ENCODE measurements around the gene FPR2.

The FPR2 gene

DNA sequence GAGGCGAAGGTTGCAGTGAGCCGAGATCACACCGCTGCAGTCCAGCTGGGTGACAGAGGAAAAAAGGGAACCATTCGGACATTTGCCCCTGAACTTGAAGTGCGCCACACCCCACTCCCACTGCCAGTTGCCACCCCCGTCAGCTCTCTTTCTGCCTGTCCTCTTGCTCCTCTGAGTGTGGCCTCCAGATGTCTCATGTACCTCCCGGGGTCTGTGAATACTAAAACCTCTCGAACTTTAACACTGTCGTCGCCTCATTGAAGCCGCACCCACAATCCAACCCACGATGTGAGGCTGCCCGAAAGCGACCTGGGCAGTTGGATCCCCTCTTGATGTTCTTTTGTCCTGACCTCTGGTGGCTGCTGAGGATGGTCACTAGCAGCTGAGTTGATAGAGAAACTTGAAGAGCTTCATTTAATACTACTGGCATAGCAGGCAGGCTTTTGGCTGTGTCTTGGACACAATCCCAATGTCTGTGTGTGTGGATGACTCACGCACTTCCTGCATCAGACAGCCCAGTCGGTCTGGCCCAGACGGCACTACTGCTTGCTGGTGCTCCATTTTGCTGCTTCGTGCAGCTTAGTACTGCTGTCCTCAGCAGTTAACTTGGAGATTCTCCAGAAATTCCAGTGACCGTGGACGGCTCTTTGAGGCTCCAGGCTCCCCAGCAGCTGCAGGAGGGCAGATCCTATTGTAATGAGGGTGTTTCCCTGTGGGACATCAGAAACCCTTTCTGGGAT is 38.2 kb downstream of the FPR2 start:
- H3K9me3 ChIP-seq (ENCODE audit: severe bottlenecking): no peaks in the 10 kb centered on the region
- peak overlapping the region; percentile 53 for H3K27ac ChIP-seq (ENCODE audit: poor library complexity, severe bottlenecking)

DNA sequence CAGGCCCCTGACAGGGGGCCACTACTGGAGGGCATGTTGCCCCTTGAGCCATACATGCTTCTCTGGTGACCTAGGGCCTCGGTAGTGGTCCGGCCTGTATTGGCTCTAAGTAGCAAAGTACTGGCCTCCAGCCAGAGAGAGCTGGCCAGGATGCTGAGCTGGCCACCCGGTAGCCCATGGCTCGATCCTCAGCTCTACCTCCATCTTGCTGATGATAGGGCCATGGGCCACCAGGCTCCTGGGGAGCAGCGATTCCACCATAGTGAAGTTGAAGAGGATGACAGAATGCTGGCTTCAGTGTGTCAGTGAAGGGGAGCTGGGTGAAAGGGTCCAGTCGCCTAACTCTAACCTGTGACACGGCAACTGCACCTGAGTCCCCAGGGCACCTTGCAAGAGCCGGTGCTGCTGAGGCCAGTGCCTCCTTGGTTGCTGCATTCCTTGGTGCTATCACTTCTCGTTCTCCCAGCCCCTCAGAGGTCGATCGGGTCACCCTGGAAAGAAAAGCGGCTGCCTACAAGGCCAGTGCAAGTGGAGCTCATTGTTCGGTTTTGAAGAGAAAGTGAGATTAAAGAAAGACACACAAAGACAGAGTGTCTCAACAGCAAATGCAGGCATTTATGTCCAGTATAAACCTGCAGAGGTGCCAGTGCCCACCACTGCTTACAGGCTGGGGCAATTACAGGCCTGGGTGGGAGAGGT is 38.9 kb downstream of the FPR2 start:
- Histone ChIP-seq H3K27me3 (ENCODE audit: insufficient read depth, poor library complexity, severe bottlenecking) (no peaks in the 10 kb centered on the region), H3K4me1 (ENCODE audit: insufficient read depth, poor library complexity, severe bottlenecking) (no peaks in the 10 kb centered on the region), H3K36me3 (ENCODE audit: low read depth) (no peaks in the 10 kb centered on the region), H3K9me3 (ENCODE audit: severe bottlenecking) (no peaks in the 10 kb centered on the region), H3K27ac (ENCODE audit: poor library complexity, severe bottlenecking) (peak overlapping the region; percentile 53), H3K4me3 (ENCODE audit: severe bottlenecking) (no peak overlapping the region)
- ATAC-seq (ENCODE audit: low read depth) (no peak), DNase-seq (ENCODE audit: low spot score) (no peak)
- TF ChIP-seq, protein P1, sequence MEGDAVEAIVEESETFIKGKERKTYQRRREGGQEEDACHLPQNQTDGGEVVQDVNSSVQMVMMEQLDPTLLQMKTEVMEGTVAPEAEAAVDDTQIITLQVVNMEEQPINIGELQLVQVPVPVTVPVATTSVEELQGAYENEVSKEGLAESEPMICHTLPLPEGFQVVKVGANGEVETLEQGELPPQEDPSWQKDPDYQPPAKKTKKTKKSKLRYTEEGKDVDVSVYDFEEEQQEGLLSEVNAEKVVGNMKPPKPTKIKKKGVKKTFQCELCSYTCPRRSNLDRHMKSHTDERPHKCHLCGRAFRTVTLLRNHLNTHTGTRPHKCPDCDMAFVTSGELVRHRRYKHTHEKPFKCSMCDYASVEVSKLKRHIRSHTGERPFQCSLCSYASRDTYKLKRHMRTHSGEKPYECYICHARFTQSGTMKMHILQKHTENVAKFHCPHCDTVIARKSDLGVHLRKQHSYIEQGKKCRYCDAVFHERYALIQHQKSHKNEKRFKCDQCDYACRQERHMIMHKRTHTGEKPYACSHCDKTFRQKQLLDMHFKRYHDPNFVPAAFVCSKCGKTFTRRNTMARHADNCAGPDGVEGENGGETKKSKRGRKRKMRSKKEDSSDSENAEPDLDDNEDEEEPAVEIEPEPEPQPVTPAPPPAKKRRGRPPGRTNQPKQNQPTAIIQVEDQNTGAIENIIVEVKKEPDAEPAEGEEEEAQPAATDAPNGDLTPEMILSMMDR (IDR thresholded peaks at IDR 0.05; ENCODE audit: poor library complexity, severe bottlenecking): no peak

More for the DNA sequence above, 38.2 kb downstream of the FPR2 start:
- TF ChIP-seq, protein P1 (IDR thresholded peaks at IDR 0.05; ENCODE audit: poor library complexity, severe bottlenecking): peak; percentile 8
- DNase-seq (ENCODE audit: low spot score): peak; percentile 85
- ATAC-seq (ENCODE audit: low read depth): peak; percentile 100
- Histone ChIP-seq H3K36me3 (ENCODE audit: low read depth) (no peaks in the 10 kb centered on the region), H3K27me3 (ENCODE audit: insufficient read depth, poor library complexity, severe bottlenecking) (no peaks in the 10 kb centered on the region), H3K4me1 (ENCODE audit: insufficient read depth, poor library complexity, severe bottlenecking) (no peaks in the 10 kb centered on the region), H3K4me3 (ENCODE audit: severe bottlenecking) (no peak overlapping the region)

DNA sequence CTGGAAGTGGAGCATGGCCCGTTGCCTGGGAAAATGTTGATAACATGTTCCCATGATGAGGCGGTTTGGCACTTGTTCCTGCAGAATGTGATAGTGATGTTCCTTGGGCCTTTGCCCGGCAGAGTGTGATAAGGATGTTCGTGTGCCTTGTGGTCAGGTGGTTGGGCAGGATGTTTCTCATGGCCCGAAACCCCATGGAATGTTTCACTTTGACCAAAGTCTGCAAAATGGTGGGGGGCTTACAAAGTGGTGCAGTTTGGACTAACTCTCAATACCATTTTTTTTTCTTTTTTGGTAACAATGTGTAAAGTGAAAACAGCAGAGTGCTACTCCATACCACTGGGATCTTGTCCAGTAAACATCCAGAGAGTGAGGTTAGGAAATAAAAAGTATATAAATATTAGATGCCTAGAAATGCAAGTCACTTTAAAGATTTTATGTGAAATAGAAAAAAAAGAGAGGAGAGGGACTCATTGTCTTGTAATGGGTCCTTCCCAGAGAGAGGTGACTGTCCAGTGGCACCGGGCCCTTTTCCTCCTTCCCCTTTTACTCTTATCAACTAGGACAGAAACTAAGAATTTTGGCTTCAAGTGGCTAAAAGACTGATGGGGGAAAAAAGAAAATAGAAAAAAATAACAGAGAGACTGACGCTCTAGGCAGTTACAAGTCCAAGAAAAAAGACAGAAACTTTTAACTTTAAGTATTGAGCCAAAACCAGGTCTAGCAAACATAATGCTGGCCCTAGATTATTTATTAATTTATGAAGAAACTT is 39.7 kb downstream of the FPR2 start:
- H3K9me3 ChIP-seq (ENCODE audit: severe bottlenecking): no peaks in the 10 kb centered on the region
- ATAC-seq (ENCODE audit: low read depth): no peak
- TF ChIP-seq, protein P1 (IDR thresholded peaks at IDR 0.05; ENCODE audit: poor library complexity, severe bottlenecking): no peak

DNA sequence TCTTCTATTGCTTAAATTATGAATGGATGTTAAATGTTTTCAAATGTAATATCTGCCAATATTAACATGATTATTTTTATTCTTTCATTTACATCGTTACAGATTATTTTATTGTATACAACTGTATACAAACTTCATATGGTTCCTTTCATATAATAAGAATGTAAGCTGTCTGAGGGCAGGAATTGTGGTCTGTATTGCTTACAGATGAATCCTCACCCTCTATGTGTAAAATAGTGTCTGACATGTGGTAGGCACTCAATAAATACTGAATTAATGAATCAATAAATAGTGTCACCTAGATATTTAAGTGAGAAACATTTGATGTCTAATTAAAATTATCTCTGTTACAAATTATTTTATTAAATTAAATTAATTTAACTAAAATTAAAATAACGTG is 41.8 kb downstream of the FPR2 start:
- ATAC-seq (ENCODE audit: low read depth) (no peak), DNase-seq (ENCODE audit: low spot score) (no peak)
- TF ChIP-seq, protein P1 (IDR thresholded peaks at IDR 0.05; ENCODE audit: poor library complexity, severe bottlenecking): no peak
- no peak overlapping the region for H3K4me3 ChIP-seq (ENCODE audit: severe bottlenecking)
- no peaks in the 10 kb centered on the region for H3K36me3 ChIP-seq (ENCODE audit: low read depth)
- H3K27ac ChIP-seq (ENCODE audit: poor library complexity, severe bottlenecking): no peak overlapping the region
- H3K27me3 ChIP-seq (ENCODE audit: insufficient read depth, poor library complexity, severe bottlenecking): no peaks in the 10 kb centered on the region
- no peaks in the 10 kb centered on the region for H3K9me3 ChIP-seq (ENCODE audit: severe bottlenecking)
- peaks cover 6% of the 10 kb centered on the region for H3K4me1 ChIP-seq (ENCODE audit: insufficient read depth, poor library complexity, severe bottlenecking)

More for the DNA sequence above, 39.7 kb downstream of the FPR2 start:
- no peak for DNase-seq (ENCODE audit: low spot score)
- H3K27ac ChIP-seq (ENCODE audit: poor library complexity, severe bottlenecking): no peak overlapping the region
- H3K36me3 ChIP-seq (ENCODE audit: low read depth): no peaks in the 10 kb centered on the region
- no peaks in the 10 kb centered on the region for H3K27me3 ChIP-seq (ENCODE audit: insufficient read depth, poor library complexity, severe bottlenecking)
- H3K4me3 ChIP-seq (ENCODE audit: severe bottlenecking): no peak overlapping the region
- no peaks in the 10 kb centered on the region for H3K4me1 ChIP-seq (ENCODE audit: insufficient read depth, poor library complexity, severe bottlenecking)

All from RWPE2 (cell line).